ENCODE data around the gene CBR3.
A peak's percentile ranks its signal among the peaks of the same experiment; 100 is the strongest.
"Not testable (repeated sequence)": the region's sequence is repeated elsewhere in the genome, so short reads cannot be mapped to it uniquely, and the experiment has no call there.

Gene CBR3

DNA sequence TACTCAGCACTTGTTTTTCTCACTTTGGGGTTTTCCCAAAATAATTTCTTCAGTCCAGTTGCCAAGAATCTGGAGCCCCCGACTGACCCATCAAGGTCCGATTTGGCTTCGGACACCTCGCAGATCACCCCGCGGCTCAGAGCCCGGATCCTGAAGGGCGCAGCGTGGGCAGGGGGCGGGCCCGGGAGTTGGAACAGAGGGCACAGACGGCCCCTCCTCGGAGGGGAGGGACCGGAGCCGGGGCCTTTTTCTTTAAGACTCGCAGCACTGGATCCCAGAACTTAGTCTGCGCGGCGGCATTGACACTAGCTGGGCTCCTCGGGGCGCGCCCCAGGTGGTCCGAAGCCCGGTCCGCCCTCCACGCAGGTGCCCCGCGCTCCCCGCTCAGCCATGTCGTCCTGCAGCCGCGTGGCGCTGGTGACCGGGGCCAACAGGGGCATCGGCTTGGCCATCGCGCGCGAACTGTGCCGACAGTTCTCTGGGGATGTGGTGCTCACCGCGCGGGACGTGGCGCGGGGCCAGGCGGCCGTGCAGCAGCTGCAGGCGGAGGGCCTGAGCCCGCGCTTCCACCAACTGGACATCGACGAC, at the start of gene CBR3:
TSS of gene CBR3 (plus strand) at position 277 of the 588 bp plus-strand sequence. CDS start at position 391, 114 bp downstream.
- no peak for DNase-seq

- no peak for DNase-seq
Measured at GRCh38 chr21:36087362-36088138, 47.3 kb upstream of the CBR3 start.

DNA sequence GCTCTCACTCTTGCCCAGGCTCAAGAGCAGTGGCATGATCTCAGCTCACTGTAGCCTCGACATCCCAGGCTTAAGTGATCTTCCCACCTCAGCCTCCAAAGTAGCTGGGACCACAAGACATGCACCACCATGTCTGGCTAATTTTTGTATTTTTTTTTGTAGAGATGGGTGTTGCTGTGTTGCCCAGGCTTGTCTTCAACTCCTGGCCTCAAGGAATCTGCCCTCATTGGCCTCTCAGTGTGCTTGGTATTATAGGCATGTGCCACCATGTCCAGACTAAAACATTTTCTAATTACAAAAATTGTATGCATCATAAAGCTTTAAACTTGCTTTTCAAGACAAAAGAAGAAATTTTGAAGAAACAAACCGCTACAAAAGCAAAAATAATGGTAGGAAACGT, 44.9 kb upstream of the CBR3 start:
- no peak for DNase-seq

DNA sequence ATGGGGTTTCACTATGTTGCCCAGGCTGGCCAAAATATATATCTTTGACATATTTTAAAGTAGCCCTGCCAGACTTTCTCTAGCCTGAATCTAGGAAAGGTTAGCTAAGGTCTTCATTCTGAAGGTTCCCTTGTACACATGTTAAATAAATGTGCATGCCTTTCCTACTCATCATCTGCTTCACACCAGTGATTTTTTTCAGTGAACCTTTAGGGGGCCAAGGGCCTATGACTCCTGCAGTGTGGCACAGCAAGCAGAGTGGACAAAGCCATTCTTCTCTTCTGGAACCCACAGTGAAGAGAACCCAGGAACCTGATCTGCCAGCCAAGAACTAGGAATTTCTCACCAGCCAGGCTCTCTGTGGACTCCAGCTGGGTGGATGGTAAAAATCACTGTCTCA, 42.2 kb upstream of the CBR3 start:
- no peak for DNase-seq

DNA sequence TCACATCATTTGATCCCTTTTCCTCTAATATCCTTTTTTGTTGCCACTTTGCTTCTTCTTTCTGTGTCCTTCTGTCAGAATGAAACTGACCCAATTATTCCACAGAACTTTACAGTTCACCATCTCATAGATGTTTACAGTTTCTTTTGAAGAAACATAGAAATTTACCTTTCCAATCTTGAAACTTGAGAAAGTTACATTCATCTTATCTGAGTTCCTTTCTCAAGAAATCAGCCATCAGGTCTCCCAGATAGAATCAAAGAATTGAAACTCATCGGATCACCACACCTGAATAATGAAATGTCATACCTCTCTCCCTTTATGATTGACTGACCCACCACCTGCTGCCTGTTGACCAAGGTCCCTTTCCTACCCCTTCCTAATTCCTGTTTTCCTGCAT, 41.4 kb upstream of the CBR3 start:
- DNase-seq: no peak

DNA sequence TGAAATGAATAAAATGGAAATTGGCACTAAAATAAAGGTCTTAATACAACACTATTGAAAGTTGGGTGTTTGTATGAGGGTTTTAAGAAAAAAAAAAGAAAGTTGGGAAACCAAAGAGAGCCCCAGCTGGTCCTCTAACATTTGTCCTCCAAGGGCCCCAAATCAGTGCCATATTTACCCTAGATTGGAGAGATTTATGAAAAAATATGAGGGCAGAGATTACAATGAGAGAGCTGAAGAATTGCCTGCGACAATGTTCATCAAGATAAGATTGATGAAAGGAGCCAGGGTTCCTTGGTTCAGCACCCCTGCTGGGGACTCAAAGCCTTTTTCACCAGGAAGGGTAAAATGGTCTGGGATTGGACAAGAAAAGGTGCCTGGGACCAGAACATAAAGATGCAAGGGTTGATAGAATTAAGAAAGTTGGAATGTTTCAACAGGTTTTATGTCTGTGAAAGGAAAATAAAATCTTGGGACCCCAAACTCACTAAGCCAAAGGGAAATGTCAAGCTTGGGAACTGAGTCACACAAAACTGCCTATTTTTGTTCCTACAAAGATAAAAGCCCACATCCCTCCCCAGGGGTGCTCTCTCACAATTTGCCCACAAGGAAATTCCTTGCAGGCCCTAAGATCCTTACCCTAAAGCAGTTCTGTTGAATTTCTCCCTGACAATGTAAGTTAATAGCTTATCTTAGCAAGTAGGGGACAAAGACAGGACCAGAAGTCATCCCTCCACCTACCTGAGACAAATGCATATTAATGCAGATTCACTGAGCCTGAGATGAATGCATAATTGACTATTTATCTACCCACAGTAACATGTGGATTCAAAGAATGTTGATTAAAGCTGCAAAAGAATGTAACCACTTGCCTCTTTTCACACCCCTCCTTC, 38.2 kb upstream of the CBR3 start:
- DNase-seq: no peak

DNA sequence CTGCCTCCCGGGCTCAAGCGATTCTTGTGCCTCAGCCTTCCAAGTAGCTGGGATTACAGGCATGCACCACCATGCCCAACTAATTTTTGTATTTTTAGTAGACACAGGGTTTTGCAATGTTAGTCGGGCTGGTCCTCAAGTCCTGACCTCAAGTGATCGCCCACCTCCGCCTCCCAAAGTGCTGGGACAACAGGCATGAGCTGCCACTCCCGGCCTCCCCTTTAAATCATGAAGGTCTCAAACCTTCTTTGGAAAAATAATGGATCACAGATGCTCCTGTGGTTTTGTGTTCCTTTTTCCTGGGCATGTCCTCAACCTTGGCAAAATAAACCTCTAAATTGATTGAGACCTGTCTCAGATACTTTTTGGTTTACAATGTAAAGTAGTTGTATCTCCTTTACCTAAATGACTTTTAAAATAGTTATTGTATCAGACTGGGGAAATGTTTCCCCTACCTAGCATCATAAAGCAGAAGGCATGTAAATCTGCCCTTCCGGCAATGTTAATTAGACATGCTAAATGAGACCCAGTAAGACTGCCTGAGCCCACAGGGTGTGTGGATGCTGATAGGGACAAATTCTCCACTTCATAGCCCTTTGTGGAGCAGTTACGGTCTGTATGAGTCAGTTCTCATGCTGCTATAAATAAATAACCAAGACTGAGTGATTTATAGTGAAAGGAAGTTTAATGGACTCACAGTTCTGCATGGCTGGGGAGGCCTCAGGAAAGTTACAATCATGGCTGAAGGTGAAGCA, 37.3 kb upstream of the CBR3 start:
- no peak for DNase-seq

DNA sequence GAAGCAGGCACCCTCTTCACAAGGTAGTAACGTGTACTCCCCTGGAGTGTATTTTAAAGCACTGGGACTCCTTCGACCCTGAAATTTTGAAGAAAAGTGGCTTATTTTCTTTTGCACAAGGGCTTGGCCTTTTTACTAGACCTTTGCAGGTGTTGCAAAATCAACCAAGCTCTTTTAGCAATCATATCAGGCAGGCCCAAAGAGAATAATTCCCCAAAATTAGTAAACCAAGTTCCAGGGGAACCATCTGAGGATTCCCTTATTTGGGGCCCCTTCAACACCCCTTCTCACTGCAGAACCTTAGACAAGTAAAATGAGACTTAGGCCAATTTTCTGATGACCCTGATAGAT, 36.7 kb upstream of the CBR3 start:
- no peak for DNase-seq

DNA sequence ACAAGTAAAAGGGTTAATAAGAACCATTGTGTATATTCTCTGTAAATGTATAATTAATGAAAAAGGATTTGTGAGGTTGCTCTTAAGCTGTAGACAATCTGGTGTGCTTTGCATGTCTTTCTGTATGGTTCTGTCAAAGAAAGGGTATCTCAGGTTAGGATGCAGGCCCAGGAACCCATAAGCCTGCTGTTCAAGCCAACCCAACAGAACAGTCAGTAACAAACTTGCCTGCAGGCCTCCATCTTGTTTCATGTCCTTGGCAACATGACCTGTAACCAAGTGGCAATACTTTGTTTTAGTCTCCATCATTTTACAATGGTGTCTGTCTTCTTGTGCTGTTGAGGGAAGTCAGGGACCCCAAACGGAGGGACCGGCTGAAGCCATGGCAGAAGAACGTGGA, 35.9 kb upstream of the CBR3 start:
- no peak for DNase-seq

- not testable (repeated sequence) for DNase-seq
Measured at GRCh38 chr21:36099695-36100211, 35.1 kb upstream of the CBR3 start.

GRCh38 chr21:36100971-36101641, 33.8 kb upstream of the CBR3 start:
- DNase-seq: no peak

GRCh38 chr21:36103434-36103833, 31.4 kb upstream of the CBR3 start:
- no peak for DNase-seq

GRCh38 chr21:36104317-36105300, 30.3 kb upstream of the CBR3 start:
- no peak for DNase-seq

- no peak for DNase-seq
Measured at GRCh38 chr21:36105327-36105842, 29.5 kb upstream of the CBR3 start.

DNA sequence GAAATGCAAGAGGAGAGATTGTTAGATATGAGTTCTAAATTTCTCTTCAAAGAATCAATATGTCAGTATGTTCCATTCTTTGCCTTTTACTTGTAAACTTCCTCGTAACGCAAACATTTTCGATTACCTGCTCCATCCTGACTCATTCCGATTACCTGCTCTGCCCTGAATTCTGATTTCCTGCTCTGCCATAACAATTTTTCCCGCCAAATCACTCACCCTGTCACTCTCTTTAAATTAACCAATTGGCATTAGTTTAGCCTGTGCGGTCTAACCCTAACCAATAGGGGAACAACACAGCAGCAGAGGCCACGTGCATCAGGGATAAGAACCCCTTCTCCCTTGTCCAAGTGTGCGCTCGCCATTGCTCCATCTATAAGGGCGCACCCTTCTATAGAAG, 25.0 kb upstream of the CBR3 start:
- DNase-seq: no peak

DNA sequence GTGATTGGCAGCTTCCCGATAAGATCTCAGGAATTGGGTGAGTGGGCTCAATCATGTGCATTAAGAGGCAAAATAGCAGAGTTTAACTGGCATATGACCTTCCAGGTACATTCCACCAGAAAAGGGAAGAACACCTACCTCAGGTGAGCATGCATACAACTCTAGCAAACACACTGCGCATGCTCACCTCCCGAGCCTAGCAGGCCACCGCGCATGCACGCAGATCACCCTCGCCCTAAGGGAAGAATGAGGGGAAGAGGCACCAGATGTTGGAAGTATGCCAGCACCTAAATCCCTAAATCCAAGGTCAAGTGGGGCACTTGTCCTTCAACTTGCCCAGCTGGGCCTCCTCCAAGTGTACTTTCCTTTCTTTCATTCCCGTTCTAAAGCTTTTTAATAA, 23.6 kb upstream of the CBR3 start:
- no peak for DNase-seq

DNA sequence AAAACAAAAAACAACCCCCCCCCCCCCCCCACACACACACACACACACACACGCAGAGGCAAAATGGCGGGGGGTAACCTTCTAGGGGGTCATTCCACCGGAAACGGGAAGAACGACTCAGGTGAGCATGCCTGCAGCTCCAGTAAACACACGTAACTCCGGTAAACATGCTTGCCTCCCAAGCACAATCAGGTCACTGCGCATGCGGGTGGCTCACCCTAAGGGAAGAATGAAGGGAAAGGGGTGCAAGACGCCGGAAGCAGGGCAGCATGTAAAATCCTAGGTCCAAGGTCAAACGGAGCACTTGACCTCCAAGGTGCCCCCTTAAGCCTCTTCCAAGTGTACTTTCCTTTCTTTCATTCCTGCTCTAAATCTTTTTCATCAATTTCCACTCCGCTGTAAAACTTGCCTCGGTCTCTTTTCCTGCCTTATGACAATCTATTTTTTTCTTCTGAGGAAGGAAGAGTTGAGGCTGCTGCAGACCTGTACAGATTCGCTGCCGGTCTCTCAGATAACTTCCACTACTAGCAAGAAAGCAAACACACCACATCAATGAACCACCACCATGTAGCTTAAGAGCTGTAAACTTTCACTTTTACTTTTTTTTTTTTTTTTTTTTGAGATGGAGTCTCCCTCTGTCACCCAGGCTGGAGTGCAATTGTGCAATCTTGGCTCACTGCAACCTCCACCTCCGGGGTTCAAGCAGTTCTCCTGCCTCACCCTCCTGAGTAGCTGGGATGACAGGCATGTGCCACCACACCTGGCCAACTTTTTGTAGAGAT, 21.0 kb upstream of the CBR3 start:
- peak; percentile 11 for DNase-seq

GRCh38 chr21:36115138-36115730, 19.6 kb upstream of the CBR3 start:
- no peak for DNase-seq

GRCh38 chr21:36117286-36117741, 17.6 kb upstream of the CBR3 start:
- no peak for DNase-seq

Measured in NCI-H1105 treated with DMSO at 0.1 percent for 48 hours (cell line).